OCI-M2 (cell line): ENCODE results near the gene PPP2R3A.

Experiments
- DNase-seq: peaks from one replicate; lab custom pipeline; 2025; ENCODE audit not compliant: unreplicated experiment; lab: John Stamatoyannopoulos, UW

The PPP2R3A gene

DNA sequence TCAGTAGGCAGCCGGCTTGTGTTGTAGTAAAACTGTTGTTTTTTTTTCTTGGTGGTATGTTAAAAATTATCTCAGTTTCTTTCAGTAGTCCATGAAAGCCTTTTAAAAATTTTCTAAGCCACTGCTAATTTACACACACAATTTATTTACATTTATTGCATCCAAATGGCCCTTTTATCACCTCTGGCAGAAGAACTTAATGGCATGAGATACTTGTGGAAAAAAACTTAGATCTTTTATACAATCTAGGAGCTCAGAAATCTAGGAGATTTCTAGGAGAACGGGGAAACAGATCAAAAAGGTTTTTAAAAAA is 1.4 kb downstream of the PPP2R3A start:
- DNase-seq = no peak

GRCh38 chr3:135967867-135968266 is 2.3 kb downstream of the PPP2R3A start:
- DNase-seq = no peak

- DNase-seq = no peak
These were observed 5.1 kb downstream of the PPP2R3A start for GRCh38 chr3:135970506-135971116.

GRCh38 chr3:135973841-135974240 is 8.3 kb downstream of the PPP2R3A start:
- no peak for DNase-seq

DNA sequence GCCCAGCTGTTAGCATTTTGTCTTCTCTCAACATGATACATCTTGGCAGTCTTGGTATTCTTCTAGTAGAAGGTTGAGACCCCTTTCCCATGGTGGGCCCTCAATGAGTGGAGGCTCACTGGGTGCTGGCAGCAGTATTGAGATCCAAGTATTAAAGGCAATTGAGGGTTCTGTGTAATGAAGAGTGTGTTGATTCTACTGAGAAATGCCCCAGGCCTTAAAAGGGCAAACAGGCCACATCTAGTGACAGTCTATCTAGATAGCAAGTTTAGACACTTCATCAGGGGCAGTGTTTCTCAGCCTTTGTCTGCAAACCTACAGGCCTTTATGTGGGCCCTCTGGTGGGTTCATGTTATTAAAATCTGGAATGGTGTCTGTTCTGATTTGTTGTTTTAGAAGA is 9.5 kb downstream of the PPP2R3A start:
- no peak for DNase-seq

GRCh38 chr3:135975536-135975935 is 10.0 kb downstream of the PPP2R3A start:
- DNase-seq = no peak

DNA sequence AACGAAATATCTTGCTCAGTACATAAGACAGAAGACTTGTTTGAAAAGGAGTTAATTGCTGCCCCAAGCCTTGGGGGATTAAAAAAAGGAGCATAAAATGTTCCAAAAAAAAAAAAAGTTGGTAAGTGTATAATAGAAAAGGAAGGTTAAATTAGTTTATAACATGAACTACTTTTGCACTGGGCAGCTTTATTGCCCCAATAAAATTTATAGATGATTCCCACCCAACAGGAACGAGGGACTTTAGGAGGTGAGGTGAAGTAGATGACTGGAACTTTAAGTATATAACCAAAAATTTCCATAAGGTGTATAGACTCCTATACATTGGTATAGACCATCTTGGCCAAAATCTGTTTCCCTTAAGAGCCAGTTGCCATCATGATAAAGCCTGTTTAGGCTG is 14.8 kb downstream of the PPP2R3A start:
- no peak for DNase-seq

DNA sequence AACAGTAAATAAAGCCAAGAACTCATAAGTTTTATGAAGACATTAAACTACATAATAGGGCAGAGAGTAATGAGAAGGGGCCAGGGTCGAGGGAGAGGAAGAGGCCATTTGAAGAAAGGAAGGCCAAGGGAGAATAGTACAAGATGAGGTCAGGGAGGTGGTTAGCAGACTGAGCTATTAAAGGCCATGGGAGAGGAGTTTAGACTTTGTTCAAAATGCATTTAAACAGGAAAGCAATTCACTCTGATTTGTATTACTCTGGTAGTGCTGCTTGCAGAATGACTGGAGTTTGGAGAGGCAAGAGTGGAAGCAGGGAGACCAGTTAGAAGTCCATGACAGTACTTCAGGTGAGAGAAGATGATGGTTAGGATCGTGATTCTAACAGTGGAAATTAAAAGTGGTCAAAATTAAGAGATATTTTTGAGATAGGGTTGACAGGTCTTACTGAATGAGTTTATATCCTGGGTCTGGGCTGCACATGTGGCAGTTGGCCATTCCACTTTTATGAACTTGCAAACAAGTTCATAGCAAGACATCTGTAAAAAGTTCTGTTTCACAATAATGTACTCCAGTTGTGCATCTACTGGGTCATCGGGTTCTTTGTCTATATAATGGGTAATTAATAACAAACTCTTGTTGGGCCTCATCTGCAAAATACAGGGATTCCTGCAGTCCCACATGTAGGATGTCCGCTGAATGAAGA is 16.3 kb downstream of the PPP2R3A start:
- no peak for DNase-seq

DNA sequence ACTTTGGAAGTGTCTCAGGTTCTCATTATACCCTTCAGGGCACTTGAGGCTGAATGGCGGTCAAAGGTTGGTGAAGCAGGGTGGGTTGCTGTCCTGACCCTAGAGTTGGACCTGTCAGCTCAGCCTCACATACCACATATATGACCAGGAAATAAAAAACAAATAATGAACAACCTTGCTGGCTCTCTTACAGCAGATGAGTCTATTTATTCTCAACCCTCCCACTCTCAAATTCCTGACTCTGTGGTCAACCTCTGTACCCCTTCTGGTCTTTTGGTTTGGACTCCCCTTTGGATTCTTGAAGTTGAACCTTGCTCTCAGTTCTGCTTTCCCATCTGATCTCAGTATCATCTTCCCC is 16.9 kb downstream of the PPP2R3A start:
- DNase-seq = no peak

DNA sequence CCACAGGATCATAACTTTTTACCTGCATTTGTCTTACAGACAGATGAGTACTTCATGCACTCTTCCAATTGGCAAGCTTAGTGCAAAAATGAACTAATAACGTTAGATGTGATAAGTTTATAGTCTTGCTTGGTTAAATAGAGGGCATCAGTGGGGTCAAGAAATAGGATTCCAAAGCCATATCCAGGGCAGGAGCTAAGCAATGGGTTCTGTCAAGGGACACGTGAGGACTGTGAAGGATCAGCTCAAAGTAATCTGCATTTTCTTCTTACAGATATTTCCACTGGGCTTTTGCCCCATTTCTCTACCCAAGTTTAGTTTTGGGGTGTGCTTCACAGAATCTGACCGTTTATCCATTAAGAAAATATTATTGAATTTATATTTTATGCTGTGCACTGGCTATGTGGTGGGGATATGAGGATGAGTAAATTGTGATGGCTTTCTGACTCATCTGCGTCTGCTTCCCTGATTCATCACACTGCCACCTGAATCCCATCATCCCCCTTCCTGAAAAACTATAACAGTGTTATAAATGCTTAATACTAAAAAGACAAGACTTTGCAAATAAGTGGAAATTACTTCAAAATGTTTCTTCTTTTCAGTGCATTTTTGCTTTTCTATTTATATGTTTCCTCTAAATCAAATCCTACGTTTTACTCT is 17.5 kb downstream of the PPP2R3A start:
- no peak for DNase-seq

DNA sequence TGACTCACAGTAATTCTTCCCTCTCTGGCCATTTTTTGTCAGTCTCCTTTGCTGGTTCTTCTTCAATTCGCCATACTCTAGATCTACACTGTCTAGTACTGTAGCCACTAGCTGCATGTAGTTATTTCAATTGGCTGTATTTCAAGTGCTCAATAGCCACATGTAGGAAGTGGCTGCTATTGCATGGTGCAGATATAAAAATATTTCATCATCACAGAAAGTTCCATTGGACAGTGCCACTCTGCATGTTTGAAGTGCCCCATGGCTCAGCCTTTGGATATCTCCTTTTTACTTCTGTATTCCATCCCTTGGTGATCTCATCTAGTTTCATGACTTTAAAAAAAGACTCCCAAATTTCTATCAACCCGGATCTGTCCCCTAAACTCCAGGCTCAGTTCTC is 22.1 kb downstream of the PPP2R3A start:
- no peak for DNase-seq

- DNase-seq = no peak
These were observed 23.7 kb downstream of the PPP2R3A start for GRCh38 chr3:135989242-135989641.

GRCh38 chr3:135990903-135991302 is 25.4 kb downstream of the PPP2R3A start:
- no peak for DNase-seq

GRCh38 chr3:135991621-135992020 is 26.1 kb downstream of the PPP2R3A start:
- no peak for DNase-seq

- DNase-seq = no peak
These were observed 26.5 kb downstream of the PPP2R3A start for GRCh38 chr3:135992072-135992471.

- DNase-seq = no peak
These were observed 29.3 kb downstream of the PPP2R3A start for GRCh38 chr3:135994708-135995337.

- no peak for DNase-seq
These were observed 30.2 kb downstream of the PPP2R3A start for GRCh38 chr3:135995766-135996165.

- DNase-seq = no peak
These were observed 32.2 kb downstream of the PPP2R3A start for GRCh38 chr3:135997554-135998320.

- no peak for DNase-seq
These were observed 42.7 kb downstream of the PPP2R3A start for GRCh38 chr3:136008221-136008620.

DNA sequence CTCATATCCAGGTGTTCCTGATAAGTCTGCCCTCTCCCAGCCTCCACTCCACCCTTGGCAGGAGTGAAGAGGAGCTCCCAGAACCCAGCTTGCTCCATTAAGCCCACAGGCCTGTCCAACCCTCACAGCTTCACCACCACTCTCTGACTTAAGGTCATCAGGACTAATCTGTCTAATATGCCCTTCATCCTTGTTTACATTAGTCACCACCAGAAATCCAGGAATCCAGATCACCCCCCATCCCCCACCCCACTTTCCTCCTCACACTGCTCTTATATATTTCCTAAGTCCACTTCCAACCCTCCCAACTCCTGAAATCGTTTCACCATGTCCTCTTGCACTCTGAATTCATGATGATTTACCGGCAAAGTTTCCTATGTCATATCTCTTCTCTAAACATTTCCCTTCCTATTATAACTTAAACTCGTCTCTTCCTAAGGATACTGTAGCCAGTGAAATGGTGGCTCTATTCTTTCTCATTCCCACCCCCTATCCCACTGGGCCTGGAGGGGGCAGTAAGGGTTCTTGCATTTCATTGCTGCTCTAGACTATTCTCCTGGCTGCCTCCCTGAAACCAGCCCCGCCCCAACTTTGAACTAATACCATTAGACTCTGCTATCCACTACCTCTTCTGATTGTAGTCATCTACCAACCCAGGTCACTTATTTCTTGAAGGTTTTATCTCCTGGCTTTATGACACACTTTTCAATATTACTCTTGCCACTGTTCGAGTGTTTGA is 43.4 kb downstream of the PPP2R3A start:
- no peak for DNase-seq

GRCh38 chr3:136018876-136019275 is 53.3 kb downstream of the PPP2R3A start:
- DNase-seq = no peak
